ENCODE measurements around the gene COPRS.

DNA sequence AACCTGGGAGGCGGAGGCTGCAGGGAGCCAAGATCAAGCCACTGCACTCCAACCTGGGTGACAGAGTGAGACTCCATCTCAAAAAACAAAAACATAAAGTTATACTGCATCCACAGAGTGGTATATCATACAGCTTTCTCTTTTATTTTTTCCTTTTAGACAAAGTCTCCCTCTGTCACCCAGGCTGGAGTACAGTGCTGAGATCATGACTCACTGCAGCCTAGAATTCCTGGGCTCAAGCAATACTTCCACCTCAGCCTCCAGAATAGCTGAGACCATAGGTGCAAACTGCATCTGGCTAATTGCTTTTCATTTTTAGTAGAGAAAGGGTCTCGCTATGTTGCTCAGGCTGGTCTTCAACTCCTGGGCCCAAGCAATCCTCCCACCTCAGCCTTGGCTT, 10.0 kb upstream of the COPRS start:
- TF ChIP-seq, protein P1, sequence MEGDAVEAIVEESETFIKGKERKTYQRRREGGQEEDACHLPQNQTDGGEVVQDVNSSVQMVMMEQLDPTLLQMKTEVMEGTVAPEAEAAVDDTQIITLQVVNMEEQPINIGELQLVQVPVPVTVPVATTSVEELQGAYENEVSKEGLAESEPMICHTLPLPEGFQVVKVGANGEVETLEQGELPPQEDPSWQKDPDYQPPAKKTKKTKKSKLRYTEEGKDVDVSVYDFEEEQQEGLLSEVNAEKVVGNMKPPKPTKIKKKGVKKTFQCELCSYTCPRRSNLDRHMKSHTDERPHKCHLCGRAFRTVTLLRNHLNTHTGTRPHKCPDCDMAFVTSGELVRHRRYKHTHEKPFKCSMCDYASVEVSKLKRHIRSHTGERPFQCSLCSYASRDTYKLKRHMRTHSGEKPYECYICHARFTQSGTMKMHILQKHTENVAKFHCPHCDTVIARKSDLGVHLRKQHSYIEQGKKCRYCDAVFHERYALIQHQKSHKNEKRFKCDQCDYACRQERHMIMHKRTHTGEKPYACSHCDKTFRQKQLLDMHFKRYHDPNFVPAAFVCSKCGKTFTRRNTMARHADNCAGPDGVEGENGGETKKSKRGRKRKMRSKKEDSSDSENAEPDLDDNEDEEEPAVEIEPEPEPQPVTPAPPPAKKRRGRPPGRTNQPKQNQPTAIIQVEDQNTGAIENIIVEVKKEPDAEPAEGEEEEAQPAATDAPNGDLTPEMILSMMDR (IDR thresholded peaks at IDR 0.05; ENCODE audit: low read depth, low read length) = no peak
- TF ChIP-seq, protein P2, sequence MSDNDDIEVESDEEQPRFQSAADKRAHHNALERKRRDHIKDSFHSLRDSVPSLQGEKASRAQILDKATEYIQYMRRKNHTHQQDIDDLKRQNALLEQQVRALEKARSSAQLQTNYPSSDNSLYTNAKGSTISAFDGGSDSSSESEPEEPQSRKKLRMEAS (IDR thresholded peaks at IDR 0.05; ENCODE audit: low read depth, low read length) = no peak
- TF ChIP-seq MYC (IDR thresholded peaks at IDR 0.05; ENCODE audit: low read depth, low read length) = no peak
- TF ChIP-seq POLR2A (IDR thresholded peaks at IDR 0.05; ENCODE audit: extremely low read depth, insufficient read length) = no peak

Data from NB4 (cell line).